NCI-H2029 treated with DMSO at 0.1 percent for 48 hours (cell line): ENCODE measurements around the gene PPP5C.
"Not testable (repeated sequence)": the region's sequence is repeated elsewhere in the genome, so short reads cannot be mapped to it uniquely, and the experiment has no call there.

Experiments
- DNase-seq: peaks from one replicate; lab custom pipeline; 2025; lab: John Stamatoyannopoulos, UW

PPP5C gene

DNA sequence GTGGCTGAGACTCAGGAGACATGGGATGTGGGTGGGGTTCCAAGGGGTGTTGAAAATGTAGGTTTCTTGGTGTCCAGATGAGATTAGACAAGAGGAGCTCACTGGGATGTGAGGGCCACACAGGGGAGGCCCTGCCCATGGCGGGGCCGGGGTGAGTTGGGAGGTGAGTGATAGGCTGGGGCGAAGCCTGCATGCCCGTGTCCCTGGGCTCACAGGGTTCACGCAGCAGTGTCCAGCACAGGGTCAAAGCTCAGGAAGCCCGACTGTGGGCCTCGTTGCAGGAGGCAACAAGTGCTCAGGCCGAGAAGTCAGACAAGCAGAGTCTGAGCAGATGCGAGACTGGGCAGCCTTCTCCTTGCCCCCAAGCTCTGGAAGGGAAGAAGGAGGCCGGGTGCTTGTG, 39.3 kb downstream of the PPP5C start:
- no peak for DNase-seq

- DNase-seq: no peak
Measured at GRCh38 chr19:46386996-46387712, 40.3 kb downstream of the PPP5C start.

DNA sequence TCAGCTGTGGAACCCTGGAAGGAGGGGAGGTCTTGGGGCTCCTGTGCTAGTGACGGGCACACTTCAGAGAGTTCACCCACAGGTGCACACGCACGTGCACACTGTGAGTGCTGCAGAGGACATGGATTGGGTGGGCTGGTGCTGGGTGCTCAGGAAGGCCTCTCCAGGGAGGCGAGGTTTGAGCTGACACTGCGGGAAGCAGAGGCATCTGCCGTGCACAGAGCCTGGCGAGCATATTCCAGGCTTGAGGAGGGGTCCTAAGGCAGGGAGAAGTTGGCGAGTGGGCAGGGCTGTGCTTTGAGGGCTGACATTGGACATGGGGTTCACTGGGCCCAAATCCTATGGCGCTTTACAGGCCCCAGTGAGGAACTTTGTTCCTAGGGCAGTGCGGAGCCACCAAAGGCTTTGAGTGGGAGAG, 40.8 kb downstream of the PPP5C start:
- no peak for DNase-seq

DNA sequence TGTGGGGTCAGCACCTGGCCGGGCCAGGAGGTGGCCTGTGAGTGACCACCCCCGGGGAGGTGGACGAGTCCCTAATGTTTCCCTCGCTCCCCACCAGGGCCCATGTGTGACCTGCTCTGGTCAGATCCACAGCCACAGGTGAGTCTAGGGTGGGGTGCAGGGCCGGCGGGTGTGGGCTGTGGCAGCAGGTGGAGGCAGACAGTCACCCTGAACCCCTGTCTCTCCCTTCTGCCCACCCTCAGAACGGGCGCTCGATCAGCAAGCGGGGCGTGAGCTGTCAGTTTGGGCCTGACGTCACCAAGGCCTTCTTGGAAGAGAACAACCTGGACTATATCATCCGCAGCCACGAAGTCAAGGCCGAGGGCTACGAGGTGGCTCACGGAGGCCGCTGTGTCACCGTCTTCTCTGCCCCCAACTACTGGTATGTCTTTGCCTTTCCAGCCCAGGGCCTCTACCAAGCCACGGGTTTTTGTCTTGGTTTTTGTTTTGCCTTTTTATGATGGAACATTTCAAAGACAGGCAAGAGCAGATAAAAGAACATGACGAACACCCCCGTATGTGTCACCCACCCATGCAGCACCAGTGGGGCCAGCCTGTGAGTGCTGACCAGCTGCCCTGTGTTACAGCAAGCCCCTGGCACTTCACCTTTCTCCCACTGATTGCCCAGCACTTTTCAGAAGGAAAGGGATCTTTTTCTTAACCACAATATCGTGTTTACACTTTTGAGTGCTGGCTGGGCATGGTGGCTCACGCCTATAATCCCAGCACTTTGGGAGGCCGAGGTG, 41.6 kb downstream of the PPP5C start:
- no peak for DNase-seq

GRCh38 chr19:46390121-46390858, 43.4 kb downstream of the PPP5C start:
- DNase-seq: no peak

GRCh38 chr19:46390866-46391265, 44.0 kb downstream of the PPP5C start:
- DNase-seq: no peak

GRCh38 chr19:46391296-46392251, 44.7 kb downstream of the PPP5C start:
- no peak for DNase-seq

- DNase-seq: no peak
Measured at GRCh38 chr19:46392252-46392801, 45.4 kb downstream of the PPP5C start.

DNA sequence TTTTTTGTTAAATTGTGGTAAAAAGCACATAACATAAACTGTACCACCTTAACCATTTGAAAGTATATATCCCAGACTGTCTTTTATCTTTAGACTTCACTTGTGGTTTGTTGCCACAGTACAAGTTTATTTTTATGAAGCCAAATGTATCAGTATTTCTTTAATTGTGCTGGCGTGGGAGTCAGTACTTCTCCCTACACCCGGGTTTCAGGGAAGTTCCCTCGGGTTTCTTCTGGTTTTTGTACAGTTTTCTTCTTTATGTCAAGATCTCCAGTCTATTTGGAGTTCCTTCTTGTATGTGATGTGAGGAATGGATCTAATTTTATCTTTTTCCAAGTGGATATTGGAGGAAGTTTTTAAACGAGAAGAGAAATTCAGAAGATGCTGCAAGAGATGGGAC, 46.0 kb downstream of the PPP5C start:
- no peak for DNase-seq

DNA sequence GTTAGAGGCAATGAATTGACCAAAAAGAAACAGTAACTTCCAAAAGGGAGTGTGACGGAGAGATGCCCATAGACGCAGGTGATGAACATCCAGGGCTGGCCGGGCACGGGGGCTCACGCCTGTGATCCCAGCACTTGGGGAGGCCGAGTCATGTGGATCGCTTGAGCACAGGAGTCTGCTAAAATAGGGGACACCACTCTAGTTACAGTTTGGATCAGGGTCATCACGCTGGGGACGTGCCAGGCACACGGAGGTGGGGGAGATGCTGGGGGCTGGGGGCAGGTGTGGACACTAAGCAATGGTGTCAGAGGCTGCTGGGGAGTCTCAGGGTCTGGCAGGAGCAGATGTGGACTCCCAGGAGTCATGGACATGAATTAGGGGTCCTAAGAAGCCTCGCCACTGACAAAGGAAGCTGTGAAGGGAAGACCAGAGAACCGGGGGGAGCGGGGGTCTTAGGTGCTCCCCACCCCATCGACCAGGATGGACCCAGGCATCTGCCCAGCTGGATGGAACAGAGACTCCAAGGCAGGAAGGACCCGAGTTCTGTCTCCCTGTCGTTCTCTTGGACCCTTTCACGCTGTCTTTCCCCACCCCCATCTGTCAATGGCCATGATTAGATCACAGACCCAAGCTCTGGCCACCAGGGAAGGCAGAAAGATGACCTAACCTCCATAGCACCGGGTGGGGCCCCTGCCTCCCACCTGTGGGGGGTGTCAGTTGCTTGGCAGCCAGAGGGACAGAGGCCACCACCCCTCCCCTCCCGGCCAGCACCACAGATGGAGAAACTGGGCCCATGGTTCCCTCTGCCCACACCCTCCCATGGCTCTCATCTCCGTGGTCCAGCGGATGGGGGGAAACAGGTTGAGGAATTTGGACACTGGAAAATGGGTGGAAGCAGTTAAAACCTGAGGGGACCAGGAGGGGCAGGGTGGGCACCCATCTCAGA, 46.8 kb downstream of the PPP5C start:
- DNase-seq: no peak

DNA sequence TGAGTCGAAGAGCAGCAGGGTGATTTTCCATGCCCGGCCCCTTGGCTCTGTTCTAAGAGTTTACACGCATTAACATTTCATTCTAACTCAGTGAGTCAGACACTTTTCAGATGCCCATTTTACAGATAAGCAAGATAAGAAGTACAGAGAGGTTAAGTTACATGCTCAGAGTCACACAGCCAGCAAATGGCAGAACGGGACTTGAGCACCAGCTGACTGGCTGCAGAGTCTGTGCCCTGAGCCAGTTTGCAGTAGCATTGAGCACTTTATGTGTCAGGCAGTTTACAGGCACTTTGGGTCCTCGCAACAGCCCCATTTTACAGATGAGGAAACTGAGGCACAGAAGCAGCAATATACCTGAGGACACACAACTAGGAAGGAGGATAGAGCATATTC, 47.5 kb downstream of the PPP5C start:
- DNase-seq: no peak

DNA sequence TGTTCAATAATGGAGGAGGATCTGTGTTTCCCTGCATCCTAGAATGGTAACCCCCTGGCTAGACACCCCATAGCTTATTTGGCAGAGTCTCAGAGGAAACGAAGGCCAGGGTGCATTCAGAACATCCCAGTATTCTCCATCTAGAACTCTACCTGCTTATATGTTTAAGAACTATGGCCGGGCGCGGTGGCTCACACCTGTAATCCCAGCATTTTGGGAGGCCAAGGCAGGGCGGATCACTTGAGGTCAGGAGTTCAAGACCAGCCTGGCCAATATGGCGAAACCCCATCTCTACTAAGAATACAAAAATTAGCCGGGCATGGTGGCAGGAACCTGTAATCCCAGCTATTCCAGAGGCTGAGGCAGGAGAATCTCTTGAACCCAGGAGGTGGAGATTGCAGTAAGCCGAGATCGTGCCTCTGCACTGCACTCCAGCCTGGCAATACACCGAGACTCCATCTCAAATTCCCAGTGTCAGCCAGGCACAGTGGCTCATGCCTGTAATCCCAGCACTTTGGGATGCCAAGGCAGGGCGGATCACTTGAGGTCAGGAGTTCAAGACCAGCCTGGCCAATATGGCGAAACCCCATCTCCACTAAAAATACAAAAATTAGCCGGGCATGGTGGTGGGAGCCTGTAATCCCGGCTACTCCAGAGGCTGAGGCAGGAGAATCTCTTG, 51.1 kb downstream of the PPP5C start:
- DNase-seq: not testable (repeated sequence)

DNA sequence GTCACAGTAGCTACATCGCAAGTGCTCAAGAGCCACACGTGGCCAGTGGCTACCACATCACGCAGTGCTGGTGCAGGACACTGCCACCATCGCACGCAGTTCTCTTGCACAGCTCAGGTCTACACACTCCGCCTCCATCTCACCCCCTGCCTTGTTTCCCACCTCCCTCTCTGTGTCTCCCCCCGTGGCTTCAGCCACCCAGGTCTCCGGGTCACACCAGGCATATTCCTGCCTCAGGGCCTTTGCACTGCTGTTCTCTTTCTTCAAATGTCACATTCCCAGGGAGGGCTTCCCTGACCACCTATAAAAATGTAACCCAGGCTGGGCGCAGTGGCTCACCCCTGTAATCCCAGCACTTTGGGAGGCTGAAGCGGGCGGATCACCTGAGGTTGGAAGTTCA, 55.8 kb downstream of the PPP5C start:
- DNase-seq: no peak

DNA sequence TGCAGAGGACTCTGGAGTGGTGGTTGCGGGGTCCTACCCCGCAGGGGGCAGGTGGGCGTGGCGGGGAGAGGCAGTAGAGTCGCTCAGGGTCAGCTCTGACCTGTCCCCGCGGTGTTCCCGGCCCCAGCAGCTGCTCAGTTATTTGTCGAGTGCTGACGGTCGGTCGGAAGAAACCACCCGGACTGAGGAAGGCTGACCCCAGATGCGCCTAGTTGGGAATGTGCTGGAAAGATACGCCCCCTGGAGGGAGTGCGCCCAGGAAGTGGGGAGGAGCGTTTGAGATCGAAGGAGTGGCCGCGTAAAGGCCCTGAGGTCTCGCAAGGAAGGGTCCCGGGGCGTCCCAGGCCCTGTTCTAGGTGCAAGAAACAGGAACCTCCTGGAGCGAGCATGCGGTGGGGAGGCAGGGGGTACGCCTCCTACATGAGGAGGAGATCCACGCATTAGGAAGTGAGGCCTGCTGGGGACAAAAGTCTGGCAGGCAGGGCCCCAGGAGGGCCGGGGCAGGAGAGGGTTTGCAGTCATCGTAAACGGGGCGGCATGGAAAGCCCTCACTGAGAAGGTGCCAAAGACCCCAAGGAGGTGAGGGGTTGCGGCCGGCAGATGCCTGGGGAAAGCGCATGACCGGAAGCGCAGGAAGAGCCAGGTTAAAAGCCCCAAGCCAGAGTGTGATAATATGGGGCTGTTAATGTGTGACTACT, 57.3 kb downstream of the PPP5C start:
- no peak for DNase-seq

GRCh38 chr19:46404753-46405468, 58.0 kb downstream of the PPP5C start:
- no peak for DNase-seq

GRCh38 chr19:46406976-46407375, 60.1 kb downstream of the PPP5C start:
- DNase-seq: no peak

GRCh38 chr19:46407856-46408663, 61.2 kb downstream of the PPP5C start:
- DNase-seq: no peak

DNA sequence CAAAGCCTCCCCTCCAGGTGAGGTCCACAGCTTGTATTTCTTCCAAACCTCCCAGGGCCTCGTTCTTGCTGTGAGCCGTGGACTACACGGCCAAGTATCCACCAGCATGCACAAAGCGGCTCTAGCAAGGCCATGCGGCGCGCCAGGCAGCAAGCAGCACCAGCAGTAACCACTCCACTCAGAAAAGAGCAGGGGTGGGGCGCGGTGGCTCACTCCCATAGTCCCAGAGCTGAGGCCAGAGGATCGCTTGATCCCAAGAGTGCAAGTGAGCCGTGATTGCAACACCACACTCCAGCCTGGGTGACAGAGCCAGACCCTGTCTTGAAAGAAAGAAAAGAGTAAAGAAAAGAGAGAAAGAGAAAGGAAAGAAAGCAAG, 61.8 kb downstream of the PPP5C start:
- DNase-seq: no peak
